ENCODE results near the gene DGKI.

DNA sequence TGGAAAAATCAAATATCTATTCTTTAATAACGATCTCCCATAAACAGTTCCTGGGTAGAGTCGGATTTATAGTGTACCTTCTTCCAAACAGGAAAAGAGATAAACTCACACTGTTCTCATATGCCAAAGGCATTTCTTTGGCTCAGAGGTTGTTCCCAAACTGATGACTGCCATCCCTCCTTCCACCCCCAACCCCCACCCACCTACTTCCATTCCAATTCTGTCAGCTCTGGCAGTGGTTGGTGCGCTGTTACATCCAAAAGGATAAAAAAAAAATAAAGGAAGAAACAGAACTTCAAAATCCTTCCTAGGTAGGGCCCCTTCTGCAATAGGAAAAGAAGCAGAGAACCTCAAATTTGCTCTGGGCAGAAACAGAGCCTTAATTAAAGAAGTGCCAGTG, 104.7 kb downstream of the DGKI start:
- TF ChIP-seq, protein P1, sequence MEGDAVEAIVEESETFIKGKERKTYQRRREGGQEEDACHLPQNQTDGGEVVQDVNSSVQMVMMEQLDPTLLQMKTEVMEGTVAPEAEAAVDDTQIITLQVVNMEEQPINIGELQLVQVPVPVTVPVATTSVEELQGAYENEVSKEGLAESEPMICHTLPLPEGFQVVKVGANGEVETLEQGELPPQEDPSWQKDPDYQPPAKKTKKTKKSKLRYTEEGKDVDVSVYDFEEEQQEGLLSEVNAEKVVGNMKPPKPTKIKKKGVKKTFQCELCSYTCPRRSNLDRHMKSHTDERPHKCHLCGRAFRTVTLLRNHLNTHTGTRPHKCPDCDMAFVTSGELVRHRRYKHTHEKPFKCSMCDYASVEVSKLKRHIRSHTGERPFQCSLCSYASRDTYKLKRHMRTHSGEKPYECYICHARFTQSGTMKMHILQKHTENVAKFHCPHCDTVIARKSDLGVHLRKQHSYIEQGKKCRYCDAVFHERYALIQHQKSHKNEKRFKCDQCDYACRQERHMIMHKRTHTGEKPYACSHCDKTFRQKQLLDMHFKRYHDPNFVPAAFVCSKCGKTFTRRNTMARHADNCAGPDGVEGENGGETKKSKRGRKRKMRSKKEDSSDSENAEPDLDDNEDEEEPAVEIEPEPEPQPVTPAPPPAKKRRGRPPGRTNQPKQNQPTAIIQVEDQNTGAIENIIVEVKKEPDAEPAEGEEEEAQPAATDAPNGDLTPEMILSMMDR (IDR thresholded peaks at IDR 0.05), result no peak
- TF ChIP-seq POLR2A (IDR thresholded peaks at IDR 0.05), result no peak
